ENCODE measurements around the gene HIVEP1. TPM values are rescaled to one million over a fixed set of nuclear protein-coding genes. Genes with fewer than 3 reads are reported as not detected.

The HIVEP1 gene
- total RNA-seq, 2 donors from 2014 or later = 33.6 to 35.1 TPM

- no peak overlapping the region for H3K4me3 ChIP-seq (ENCODE audit: low read length)
- 86 to 91% methylated on average over 3 to 5 of the region's 5 CpGs for WGBS, 2 experiments (ENCODE audit: insufficient coverage in 1 of 2, insufficient read length in 1 of 2)
- peaks cover 3% of the 10 kb centered on the region for H3K4me1 ChIP-seq (ENCODE audit: control insufficient read depth, insufficient read depth, low read length)
- no peaks in the 10 kb centered on the region for H3K36me3 ChIP-seq (ENCODE audit: control insufficient read depth, insufficient read depth, low read length)
- no peaks in the 10 kb centered on the region for H3K27me3 Mint-ChIP-seq (ENCODE audit: insufficient read depth)
- H3K4me3 Mint-ChIP-seq = no peak overlapping the region
- no peaks in the 10 kb centered on the region for H3K27me3 ChIP-seq (ENCODE audit: control insufficient read depth, insufficient read depth, low read length, poor library complexity, severe bottlenecking)
- peaks cover 2% of the 10 kb centered on the region for H3K9me3 Mint-ChIP-seq
- TF ChIP-seq, protein P1, sequence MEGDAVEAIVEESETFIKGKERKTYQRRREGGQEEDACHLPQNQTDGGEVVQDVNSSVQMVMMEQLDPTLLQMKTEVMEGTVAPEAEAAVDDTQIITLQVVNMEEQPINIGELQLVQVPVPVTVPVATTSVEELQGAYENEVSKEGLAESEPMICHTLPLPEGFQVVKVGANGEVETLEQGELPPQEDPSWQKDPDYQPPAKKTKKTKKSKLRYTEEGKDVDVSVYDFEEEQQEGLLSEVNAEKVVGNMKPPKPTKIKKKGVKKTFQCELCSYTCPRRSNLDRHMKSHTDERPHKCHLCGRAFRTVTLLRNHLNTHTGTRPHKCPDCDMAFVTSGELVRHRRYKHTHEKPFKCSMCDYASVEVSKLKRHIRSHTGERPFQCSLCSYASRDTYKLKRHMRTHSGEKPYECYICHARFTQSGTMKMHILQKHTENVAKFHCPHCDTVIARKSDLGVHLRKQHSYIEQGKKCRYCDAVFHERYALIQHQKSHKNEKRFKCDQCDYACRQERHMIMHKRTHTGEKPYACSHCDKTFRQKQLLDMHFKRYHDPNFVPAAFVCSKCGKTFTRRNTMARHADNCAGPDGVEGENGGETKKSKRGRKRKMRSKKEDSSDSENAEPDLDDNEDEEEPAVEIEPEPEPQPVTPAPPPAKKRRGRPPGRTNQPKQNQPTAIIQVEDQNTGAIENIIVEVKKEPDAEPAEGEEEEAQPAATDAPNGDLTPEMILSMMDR (conservative IDR thresholded peaks at IDR 0.05) = no peak
- H3K9me3 ChIP-seq (ENCODE audit: control insufficient read depth, low read length) = no peaks in the 10 kb centered on the region
- H3K27ac Mint-ChIP-seq = no peak overlapping the region
- no peak overlapping the region for H3K9ac ChIP-seq (ENCODE audit: extremely low read depth, low read length, poor library complexity, severe bottlenecking)
- no peak for DNase-seq
- H3K4me1 Mint-ChIP-seq = peaks cover 8% of the 10 kb centered on the region
- H3K27ac ChIP-seq (ENCODE audit: low read depth, low read length) = peak overlapping the region; percentile 6
- no peaks in the 10 kb centered on the region for H3K36me3 Mint-ChIP-seq (ENCODE audit: low read depth)
These were observed 159.6 kb downstream of the HIVEP1 start for GRCh38 chr6:12171717-12172116.

GRCh38 chr6:12172572-12172971 is 160.5 kb downstream of the HIVEP1 start:
- Histone ChIP-seq H3K9me3 (ENCODE audit: control insufficient read depth, low read length) (no peaks in the 10 kb centered on the region), H3K9ac (ENCODE audit: extremely low read depth, low read length, poor library complexity, severe bottlenecking) (no peak overlapping the region), H3K36me3 (ENCODE audit: control insufficient read depth, insufficient read depth, low read length) (no peaks in the 10 kb centered on the region), H3K4me1 (ENCODE audit: control insufficient read depth, insufficient read depth, low read length) (peaks cover 3% of the 10 kb centered on the region), H3K27me3 (ENCODE audit: control insufficient read depth, insufficient read depth, low read length, poor library complexity, severe bottlenecking) (no peaks in the 10 kb centered on the region), H3K4me3 (ENCODE audit: low read length) (no peak overlapping the region), H3K27ac (ENCODE audit: low read depth, low read length) (no peak overlapping the region)
- TF ChIP-seq, protein P1 (conservative IDR thresholded peaks at IDR 0.05) = no peak
- Mint-ChIP-seq H3K27ac (no peak overlapping the region), H3K4me3 (no peak overlapping the region), H3K27me3 (ENCODE audit: insufficient read depth) (no peaks in the 10 kb centered on the region), H3K4me1 (peaks cover 8% of the 10 kb centered on the region), H3K9me3 (peaks cover 4% of the 10 kb centered on the region), H3K36me3 (ENCODE audit: low read depth) (no peaks in the 10 kb centered on the region)
- DNase-seq = no peak
- WGBS, 2 experiments (ENCODE audit: insufficient coverage in 1 of 2, insufficient read length in 1 of 2) = 92% methylated on average over 1 of the region's 2 CpGs; no CpG with 5 or more reads in 1 of the 2 experiments

DNA sequence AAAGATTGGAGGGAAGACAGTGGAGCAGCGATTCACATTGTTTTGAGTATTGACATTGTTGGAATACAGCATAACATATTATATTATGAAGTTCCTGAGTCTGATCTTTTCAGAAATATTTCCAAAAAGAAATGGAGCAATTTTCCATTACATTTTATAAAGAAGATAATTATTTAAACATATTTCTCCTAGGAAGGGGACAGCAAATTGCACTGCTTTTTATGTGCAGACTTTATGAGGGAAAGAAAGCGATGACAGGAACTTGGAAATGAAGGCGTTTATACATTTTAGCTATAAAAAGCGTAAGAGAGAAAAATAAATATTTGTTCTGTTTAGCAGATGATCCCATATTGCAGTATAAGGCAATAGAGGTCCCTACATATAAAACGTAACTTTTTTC is 161.1 kb downstream of the HIVEP1 start:
- Histone ChIP-seq H3K27ac (ENCODE audit: low read depth, low read length) (no peak overlapping the region), H3K27me3 (ENCODE audit: control insufficient read depth, insufficient read depth, low read length, poor library complexity, severe bottlenecking) (no peaks in the 10 kb centered on the region), H3K36me3 (ENCODE audit: control insufficient read depth, insufficient read depth, low read length) (no peaks in the 10 kb centered on the region), H3K9me3 (ENCODE audit: control insufficient read depth, low read length) (no peaks in the 10 kb centered on the region), H3K4me3 (ENCODE audit: low read length) (peak overlapping the region; percentile 37), H3K4me1 (ENCODE audit: control insufficient read depth, insufficient read depth, low read length) (peaks cover 3% of the 10 kb centered on the region), H3K9ac (ENCODE audit: extremely low read depth, low read length, poor library complexity, severe bottlenecking) (no peak overlapping the region)
- no peak for DNase-seq
- Mint-ChIP-seq H3K27ac (no peak overlapping the region), H3K36me3 (ENCODE audit: low read depth) (no peaks in the 10 kb centered on the region), H3K4me1 (peaks cover 8% of the 10 kb centered on the region), H3K4me3 (no peak overlapping the region), H3K9me3 (peaks cover 4% of the 10 kb centered on the region), H3K27me3 (ENCODE audit: insufficient read depth) (no peaks in the 10 kb centered on the region)
- TF ChIP-seq, protein P1 (conservative IDR thresholded peaks at IDR 0.05) = no peak
- 94% methylated on average over 3 to 5 of the region's 5 CpGs for WGBS, 2 experiments (ENCODE audit: insufficient coverage in 1 of 2, insufficient read length in 1 of 2)

All from endodermal cell (in vitro differentiated cells).